Left colon (tissue), 2 donors: Measurements from ENCODE around the gene EXOC3L1. TPM values are rescaled to one million over a fixed set of nuclear protein-coding genes. Genes with fewer than 3 reads are reported as not detected.
A peak's percentile ranks its signal among the peaks of the same experiment; 100 is the strongest.

Source experiments
- ATAC-seq: fragments of 200-7000 bp; cut with Tn5 transposase; one replicate; pipeline ENCODE4 v1.9.1; 2020; ENCODE audit warnings: mild to moderate bottlenecking, moderate library complexity
- DNase-seq, 2 donors: peaks; one replicate each; pipeline ENCODE4 v3.0.0-alpha.2; 2020
- intact Hi-C, 2 donors: fragments of 100-400 bp; cut with DNase I in 1 of 2; cut with micrococcal nuclease in 1 of 2; formaldehyde crosslinking; loops; one replicate each; pipeline versions ENCODE4 v1.11.2 to v1.14.0; 2022; cut with DNase I, micrococcal nuclease
- total RNA-seq, 2 donors: library from RNA; stranded (reverse); fragmentation: NEBNext Ultra II Directional; extraction: Animal tissue kit (Norgen Biotek cat#: 25700); gene quantifications; one replicate each; pipeline ENCODE4 v1.2.1, GENCODE V29; 2021
- donor health status: DM: no; HTN: no; CAD: no.
- donor health status: DM: yes; HTN: yes; CAD: no.

The EXOC3L1 gene
- total RNA-seq, 2 donors from 2014 or later, result 2.3 to 5.9 TPM

GRCh38 chr16:67170949-67171649 is 18.8 kb downstream of the EXOC3L1 start:
- no peak for DNase-seq
- intact Hi-C loops, result no loop called here
- no peak for ATAC-seq

GRCh38 chr16:67170168-67170948 is 19.6 kb downstream of the EXOC3L1 start, which contains the start of gene NOL3:
NOL3 (plus strand) TSS chr16:67170538.
- ATAC-seq, result peak; percentile 50
- intact Hi-C loops, result no loop called here
- peak; percentile 88 to 90 for DNase-seq

- DNase-seq, result peak in 1 of 2 donors; percentile 59
- intact Hi-C loops, result no loop called here
- no peak for ATAC-seq
Observed at GRCh38 chr16:67169642-67170167, 20.2 kb downstream of the EXOC3L1 start.

- ATAC-seq (no peak), DNase-seq (no peak)
- intact Hi-C loops, result no loop called here
Observed at GRCh38 chr16:67169011-67169451, 20.9 kb downstream of the EXOC3L1 start.

- ATAC-seq, result no peak
- intact Hi-C loops, result no loop called here
- DNase-seq, result no peak
Observed at GRCh38 chr16:67167588-67167987, 22.3 kb downstream of the EXOC3L1 start.

- intact Hi-C loops, result no loop called here
- ATAC-seq (no peak), DNase-seq (no peak)
Observed at GRCh38 chr16:67166598-67167168, 23.3 kb downstream of the EXOC3L1 start.

- no peak for DNase-seq
- ATAC-seq, result no peak
- intact Hi-C loops, result no loop called here
Observed at GRCh38 chr16:67166110-67166547, 23.8 kb downstream of the EXOC3L1 start.

- intact Hi-C loops, result no loop called here
- peak; percentile 2 for ATAC-seq
- DNase-seq, result no peak
Observed at GRCh38 chr16:67165121-67166078, 24.5 kb downstream of the EXOC3L1 start.

- peak; percentile 75 to 79 for DNase-seq
- intact Hi-C loops, result no loop called here
- ATAC-seq, result peak; percentile 48
Observed at GRCh38 chr16:67164599-67165061, 25.3 kb downstream of the EXOC3L1 start, which contains the start of gene HSF4. HSF4 (plus strand) TSS chr16:67164745; CDS start chr16:67164812, 67 bp downstream.

GRCh38 chr16:67163999-67164558 is 25.9 kb downstream of the EXOC3L1 start:
- DNase-seq (no peak), ATAC-seq (no peak)
- intact Hi-C loops, result no loop called here

GRCh38 chr16:67163164-67163998 is 26.6 kb downstream of the EXOC3L1 start:
- DNase-seq (peak in 1 of 2 donors; percentile 53), ATAC-seq (no peak)
- intact Hi-C loops, result no loop called here

- intact Hi-C loops, result no loop called here
- DNase-seq, result no peak
Observed at GRCh38 chr16:67162506-67163163, 27.3 kb downstream of the EXOC3L1 start.

GRCh38 chr16:67161595-67162058 is 28.3 kb downstream of the EXOC3L1 start:
- DNase-seq, result no peak
- intact Hi-C loops, result no loop called here
- ATAC-seq, result no peak

More at GRCh38 chr16:67162506-67163163, 27.3 kb downstream of the EXOC3L1 start:
- no peak for ATAC-seq

- DNase-seq, result peak; percentile 77 to 83
- intact Hi-C loops, result loop anchor here (5.0 to 10.0 kb wide), 2 partner anchors 182 to 184 kb away; no protein-coding TSS in a partner anchor
- ATAC-seq, result peak; percentile 38
Observed at GRCh38 chr16:67158637-67159600, 31.0 kb downstream of the EXOC3L1 start.
